GM12878 (cell line): ENCODE data around the gene KLF4. TPM values are rescaled to one million over a fixed set of nuclear protein-coding genes. Genes with fewer than 3 reads are reported as not detected.

Source experiments
- ATAC-seq: fragments of 200-7000 bp; cut with Tn5 transposase; 3 replicates; pipeline ENCODE4 v1.9.1; 2020; ENCODE audit warnings: mild to moderate bottlenecking, moderate library complexity
- BruUV-seq: library from RNA; stranded (reverse); fragments of 400-500 nt; replicated peaks from 2 replicates; lab custom pipeline; 2021; lab: Mats Ljungman, UMichigan
- CTCF ChIA-PET: fragments of 300-600 bp; sonication (Branson Sonifier 250); formaldehyde crosslinking; extraction: SDS; loops from one replicate; lab custom pipeline; 2021; ENCODE audit warnings: inconsistent platforms; lab: Yijun Ruan, JAX
- POLR2A ChIA-PET: fragments of 350-600 bp; formaldehyde crosslinking; extraction: SDS; loops from one replicate; lab custom pipeline; 2021; ENCODE audit warnings: inconsistent platforms; lab: Charles Lee
- RAD21 ChIA-PET: fragments of 300-600 bp; sonication (Branson Sonifier 250); formaldehyde crosslinking; loops from one replicate; lab custom pipeline; 2023; ENCODE audit warnings: antibody characterized with exemption; ENCODE audit not compliant: unreplicated experiment; lab: Charles Lee
- SMC1A ChIA-PET: fragments of 300-600 bp; sonication (Branson Sonifier 250); formaldehyde crosslinking; loops from one replicate; lab custom pipeline; 2023; ENCODE audit not compliant: unreplicated experiment, uncharacterized antibody; lab: Charles Lee
- DNase-seq: peaks from one replicate; pipeline ENCODE4 v3.0.0-alpha.2; 2011; ENCODE audit warnings: low read depth, low spot score
- FAIRE-seq: peaks from 3 replicates; lab custom pipeline; 2011; peaks lifted over from hg19 to GRCh38; lab: Jason Lieb, UNC
- H2AFZ ChIP-seq: 2 replicates; pipeline ENCODE4 v1.6.0; 2011; ENCODE audit warnings: low read depth, low read length, control low read depth; ENCODE audit not compliant: control insufficient read depth
- H3K27ac ChIP-seq: 2 replicates; pipeline ENCODE4 v1.5.1; 2011; ENCODE audit warnings: control low read depth; ENCODE audit not compliant: control insufficient read depth, insufficient read depth
- H3K27me3 ChIP-seq, 2 experiments: replicated peaks in 1 of 2; 2 replicates each; pipeline versions ENCODE4 v1.6.0 to v1.6.1; 2011; ENCODE audit warnings: low read length in 1 of 2; ENCODE audit not compliant: control insufficient read depth in 2 of 2, insufficient read depth in 2 of 2
- H3K36me3 ChIP-seq, 2 experiments: 2 replicates each; pipeline ENCODE4 v1.5.1; 2011; ENCODE audit warnings: low read length in 1 of 2; ENCODE audit not compliant: control insufficient read depth in 2 of 2, insufficient read depth in 2 of 2
- H3K4me1 ChIP-seq: 2 replicates; pipeline ENCODE4 v1.6.1; 2011; ENCODE audit warnings: mild to moderate bottlenecking, low read length, moderate library complexity, mixed read lengths; ENCODE audit not compliant: control insufficient read depth, insufficient read depth
- H3K4me2 ChIP-seq: 2 replicates; pipeline ENCODE4 v1.6.0; 2011; ENCODE audit warnings: control low read depth; ENCODE audit not compliant: control insufficient read depth, insufficient read depth
- H3K4me3 ChIP-seq: fragments of 200-600 bp; sonication (generic); 2 replicates; pipeline ENCODE4 v1.5.1; 2016
- H3K79me2 ChIP-seq: 2 replicates; pipeline ENCODE4 v1.6.0; 2011; ENCODE audit warnings: low read length; ENCODE audit not compliant: control insufficient read depth, insufficient read depth
- H3K9ac ChIP-seq: 2 replicates; pipeline ENCODE4 v1.8.0; 2011; ENCODE audit warnings: low read length, control low read depth, mixed read lengths; ENCODE audit not compliant: control insufficient read depth, insufficient read depth
- H3K9me3 ChIP-seq: replicated peaks from 3 replicates; pipeline ENCODE4 v1.5.1; 2011; ENCODE audit warnings: mild to moderate bottlenecking, low read length; ENCODE audit not compliant: control insufficient read depth, insufficient read depth
- H4K20me1 ChIP-seq: 2 replicates; pipeline ENCODE4 v1.6.0; 2011; ENCODE audit not compliant: control insufficient read depth, insufficient read depth
- FOXM1 ChIP-seq: IDR thresholded peaks from 2 replicates; pipeline ENCODE4 v1.6.1; 2012; ENCODE audit warnings: low read depth, mild to moderate bottlenecking, inconsistent platforms, low read length, moderate library complexity
- MXI1 ChIP-seq: fragments of 150-350 bp; IDR thresholded peaks from 2 replicates; pipeline ENCODE4 v1.6.1; 2011; ENCODE audit warnings: low read depth, mild to moderate bottlenecking, inconsistent platforms, low read length, improper control_type of control experiment
- WRNIP1 ChIP-seq: IDR thresholded peaks from 2 replicates; pipeline ENCODE4 v1.6.1; 2011; ENCODE audit warnings: low read depth, low read length, improper control_type of control experiment, borderline replicate concordance
- WGBS: methylation state at CpG from one replicate; pipeline ENCODE4 v1.1.6; 2016; ENCODE audit warnings: low lambda C conversion rate; ENCODE audit not compliant: insufficient replicate concordance, insufficient coverage; ENCODE audit errors: missing lambda C conversion rate; 5-methylcytosine and 5-hydroxymethylcytosine counted together
- in situ Hi-C: fragments of 300-500 bp; cut with MboI; formaldehyde crosslinking; loops from 9 replicates; pipeline ENCODE4 v1.14.3; 2018; ENCODE audit warnings: mixed read lengths
- intact Hi-C: fragments of 100-400 bp; cut with micrococcal nuclease; formaldehyde crosslinking; loops from one replicate; pipeline ENCODE4 v1.14.2; 2022; ENCODE audit not compliant: unreplicated experiment
- polyA plus RNA-seq, 11 experiments: library from polyadenylated mRNA; depleted of rRNA in 4 of 11; unstranded in 6 of 11; stranded (reverse) in 5 of 11; fragments of >200 nt; fragmentation: Nextera tagmentation in 4 of 11; fragmentation: Illumina TruSeq in 1 of 11; extraction: Ambion mirVana in 4 of 11; extraction: Trizol in 1 of 11; gene quantifications; 1 replicate in 1 of 11; 2 replicates in 10 of 11; pipeline versions ENCODE4 v1.2.1 to v1.2.3, GENCODE V29; 2011 to 2016; ENCODE audit warnings: inconsistent platforms in 2 of 11, missing spikeins in 2 of 11, low read depth in 1 of 11
- small RNA-seq: library from RNA; depleted of rRNA; stranded (forward); fragments of <200 nt; gene quantifications from one replicate; pipeline ENCODE3, GENCODE V24; 2014
- total RNA-seq, 4 experiments: library from RNA; depleted of rRNA in 3 of 4; stranded (reverse); fragments of >200 nt in 3 of 4; fragmentation: Illumina TruSeq in 1 of 4; extraction: Trizol in 1 of 4; gene quantifications; 2 replicates each; pipeline versions ENCODE4 v1.2.1 to v1.2.3, GENCODE V29; 2013 to 2021

The KLF4 gene
- total and polyA plus RNA-seq, 10 of the 15 experiments (the other 5 are each of a cell fraction or from before 2014, with no cell fraction given) = 0.03 to 0.40 (median 0.10) TPM; not detected in 1

GRCh38 chr9:107435415-107435814 is 54.2 kb downstream of the KLF4 start:
- WGBS = 0% methylated on average over 1 of the region's 1 CpG
- intact Hi-C loops = no loop called here
- no peak overlapping the region for H3K27ac ChIP-seq
- CTCF ChIA-PET = no interaction called here
- RAD21 ChIA-PET = no interaction called here
- no peak for ATAC-seq
- no peak for FAIRE-seq
- H3K4me3 ChIP-seq = no peak overlapping the region
- H3K4me1 ChIP-seq = no peaks in the 10 kb centered on the region
- H3K79me2 ChIP-seq = no peaks in the 10 kb centered on the region
- BruUV-seq = no TSS peak
- TF ChIP-seq MXI1 (no peak), FOXM1 (no peak), WRNIP1 (no peak)
- SMC1A ChIA-PET = no interaction called here
- no peaks in the 10 kb centered on the region for H3K27me3 ChIP-seq
- H4K20me1 ChIP-seq = no peaks in the 10 kb centered on the region
- no peaks in the 10 kb centered on the region for H3K36me3 ChIP-seq
- POLR2A ChIA-PET = no interaction called here
- no peak overlapping the region for H3K9ac ChIP-seq
- no peak overlapping the region for H3K4me2 ChIP-seq
- in situ Hi-C loops = no loop called here
- no peak for DNase-seq
- no peaks in the 10 kb centered on the region for H3K9me3 ChIP-seq
- H2AFZ ChIP-seq = no peak overlapping the region

Small RNA genes within 50 kb of the gene (small RNA-seq; reads per million reads assigned to genes)
- gene HMGN2P32 = not detected
- not detected for gene RNU6-492P

Other genes starting within 250 kb of the KLF4 start
- gene RAD23B, start 206.5 kb downstream of the KLF4 start, total RNA-seq (2014; rRNA removed) = 36.1 and 37.4 TPM in 2 replicates
- gene RAD23B, start 206.5 kb downstream of the KLF4 start, total RNA-seq (2014; rRNA removed; fragmentation: Illumina TruSeq; extraction: Trizol) = 98.9 and 101 TPM in 2 replicates
- 108 and 116 TPM in 2 replicates for gene RAD23B, start 206.5 kb downstream of the KLF4 start, total RNA-seq (2021)
- gene RAD23B, start 206.5 kb downstream of the KLF4 start, polyA plus RNA-seq (2011; rRNA removed) = 241 and 256 TPM in 2 replicates
- 143 and 150 TPM in 2 replicates for gene RAD23B, start 206.5 kb downstream of the KLF4 start, polyA plus RNA-seq (2014; fragmentation: Illumina TruSeq; extraction: Trizol)
- 10 to 100 TPM; 24.1 to 26.4 TPM for gene RAD23B, start 206.5 kb downstream of the KLF4 start, polyA plus RNA-seq (2014; fragmentation: Nextera tagmentation; extraction: Ambion mirVana)
- 73.1 and 73.5 TPM in 2 replicates for gene RAD23B, start 206.5 kb downstream of the KLF4 start, polyA plus RNA-seq (2014; rRNA removed)
- 10 to 100 TPM; 10.3 to 10.5 TPM for gene RAD23B, start 206.5 kb downstream of the KLF4 start, polyA plus RNA-seq (2016; fragmentation: Nextera tagmentation; extraction: Ambion mirVana)